K562 (cell line): ENCODE results near the gene C1orf167. TPM values are rescaled to one million over a fixed set of nuclear protein-coding genes. Genes with fewer than 3 reads are reported as not detected.

Experiments
- C11orf30 ChIP-seq: fragments of 450-650 bp; IDR thresholded peaks from 2 replicates; pipeline ENCODE4 v1.6.1; 2016; ENCODE audit warnings: low read depth, mild to moderate bottlenecking
- CLOCK ChIP-seq: fragments of 250-450 bp; sonication (Bioruptor Pico); IDR thresholded peaks from 2 replicates; pipeline ENCODE4 v1.4.0; 2020; ENCODE audit warnings: mild to moderate bottlenecking, moderate library complexity, borderline replicate concordance
- ETS1 ChIP-seq: conservative IDR thresholded peaks from 2 replicates; pipeline ENCODE4 v1.6.1; 2011; ENCODE audit warnings: low read depth, mild to moderate bottlenecking, low read length; ENCODE audit not compliant: control insufficient read depth
- ETV5 ChIP-seq: sonication (generic); formaldehyde crosslinking; IDR thresholded peaks from 2 replicates; pipeline ENCODE4 v1.4.0; 2020; ENCODE audit warnings: low read depth, mild to moderate bottlenecking, missing genetic modification reagents
- NKRF ChIP-seq: fragments of 450-650 bp; IDR thresholded peaks from 2 replicates; pipeline ENCODE4 v1.6.1; 2016; ENCODE audit warnings: borderline replicate concordance
- ZC3H11A ChIP-seq: IDR thresholded peaks from 2 replicates; pipeline ENCODE4 v1.6.1; 2012; ENCODE audit warnings: low read depth, low read length, improper control_type of control experiment
- ZNF23 ChIP-seq: fragments of 250-450 bp; sonication (Bioruptor Pico); IDR thresholded peaks from 2 replicates; pipeline ENCODE4 v1.4.0; 2020; ENCODE audit warnings: mild to moderate bottlenecking
- ZNF407 ChIP-seq: fragments of 450-650 bp; IDR thresholded peaks from 2 replicates; pipeline ENCODE4 v1.6.1; 2016; ENCODE audit warnings: low read depth
- polyA plus RNA-seq, 8 experiments: library from polyadenylated mRNA; depleted of rRNA in 4 of 8; stranded (reverse) in 5 of 8; unstranded in 3 of 8; fragments of >200 nt; fragmentation: Nextera tagmentation in 2 of 8; fragmentation: Illumina TruSeq in 1 of 8; extraction: Ambion mirVana in 2 of 8; extraction: Trizol in 1 of 8; gene quantifications; 2 replicates each; pipeline versions ENCODE4 v1.2.1 to v1.2.3, GENCODE V29; 2011 to 2014; ENCODE audit warnings: inconsistent platforms in 1 of 8, missing spikeins in 1 of 8
- total RNA-seq, 7 experiments: library from RNA; depleted of rRNA in 6 of 7; stranded (reverse); fragments of >200 nt in 6 of 7; fragmentation: Illumina TruSeq in 2 of 7; extraction: Trizol in 2 of 7; gene quantifications; 2 replicates each; pipeline versions ENCODE4 v1.2.1 to v1.2.3, GENCODE V29; 2011 to 2021; ENCODE audit warnings: low replicate concordance in 1 of 7

The C1orf167 gene
- total and polyA plus RNA-seq, 9 of the 15 experiments (the other 6 are each of a cell fraction or from before 2014, with no cell fraction given), result 0.22 to 0.86 (median 0.31) TPM; not detected in 2

- no peak for TF ChIP-seq NKRF
- no peak for TF ChIP-seq ZC3H11A
- no peak for TF ChIP-seq ZNF23 (CRISPR knock-in tag)
- no peak for TF ChIP-seq ETS1
- no peak for TF ChIP-seq ETV5 (CRISPR knock-in tag)
- TF ChIP-seq ZNF407, result no peak
- TF ChIP-seq CLOCK (CRISPR knock-in tag), result no peak
- TF ChIP-seq C11orf30, result no peak
Observed at GRCh38 chr1:11729498-11730428, 32.2 kb upstream of the C1orf167 start (continued).
